ENCODE results near the gene SSX2IP. TPM values are rescaled to one million over a fixed set of nuclear protein-coding genes. Genes with fewer than 3 reads are reported as not detected.
"Not testable (repeated sequence)": the region's sequence is repeated elsewhere in the genome, so short reads cannot be mapped to it uniquely, and the experiment has no call there.

The SSX2IP gene
- total RNA-seq, 2 experiments from 2014 or later = 9.4 to 12.3 TPM

DNA sequence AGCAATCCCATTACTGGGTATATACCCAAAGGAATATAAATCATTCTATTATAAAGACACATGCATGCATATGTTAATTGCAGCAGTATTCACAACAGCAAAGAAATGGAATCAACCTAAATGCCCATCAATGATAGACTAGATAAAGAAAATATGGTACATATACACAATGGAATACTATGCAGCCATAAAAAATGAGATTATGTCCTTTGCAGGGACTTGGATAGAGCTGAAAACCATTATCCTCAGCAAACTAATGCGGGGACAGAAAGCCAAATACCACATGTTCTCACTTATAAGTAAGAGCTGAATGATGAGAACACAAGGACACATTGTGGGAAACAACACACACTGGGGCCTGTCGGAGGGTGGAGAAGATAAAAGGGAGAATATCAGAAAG, 95.3 kb downstream of the SSX2IP start:
- CTCF ChIA-PET, POLR2A ChIA-PET: not testable (repeated sequence)

Other genes with a start within 250 kb of the SSX2IP start
- 10 to 100 TPM; 60.2 to 62.4 TPM for gene RPF1, start 211.2 kb downstream of the SSX2IP start, total RNA-seq
- gene SPATA1, start 184.1 kb downstream of the SSX2IP start, total RNA-seq = under 1 TPM; 0.71 to 0.95 TPM
- gene GNG5, start 183.9 kb downstream of the SSX2IP start, total RNA-seq = 100 to 1,000 TPM; 120 to 128 TPM
- 1 to 10 TPM; 8.3 to 8.5 TPM for gene CTBS, start 116.0 kb downstream of the SSX2IP start, total RNA-seq
- gene LPAR3, start 202.7 kb upstream of the SSX2IP start, total RNA-seq = under 1 TPM; 0.84 to 0.92 TPM

Data from activated CD8-positive, alpha-beta memory T cell treated with anti-CD3 and anti-CD28 coated beads for 36 hours (primary cell).